Osteoblast (primary cell): ENCODE data around the gene TACC2. TPM values are rescaled to one million over a fixed set of nuclear protein-coding genes. Genes with fewer than 3 reads are reported as not detected.

Source experiments
- DNase-seq: peaks from one replicate; pipeline ENCODE4 v3.0.0; 2011; ENCODE audit warnings: low spot score, mixed read lengths; ENCODE audit not compliant: insufficient read length; ENCODE audit errors: missing footprints
- H2AFZ ChIP-seq: 2 replicates; pipeline ENCODE4 v1.6.0; 2011; ENCODE audit warnings: mild to moderate bottlenecking, low read length
- H3K27ac ChIP-seq: 2 replicates; pipeline ENCODE4 v1.5.1; 2011; ENCODE audit warnings: mild to moderate bottlenecking, low read depth, low read length, moderate library complexity
- H3K27me3 ChIP-seq: 2 replicates; pipeline ENCODE4 v1.6.0; 2012; ENCODE audit warnings: mild to moderate bottlenecking, control low read depth, inconsistent platforms, low read length, moderate library complexity; ENCODE audit not compliant: insufficient read depth
- H3K36me3 ChIP-seq: 2 replicates; pipeline ENCODE4 v1.5.1; 2011; ENCODE audit warnings: mild to moderate bottlenecking, low read length, control low read depth, moderate library complexity; ENCODE audit not compliant: insufficient read depth
- H3K4me1 ChIP-seq: 2 replicates; pipeline ENCODE4 v1.5.1; 2011; ENCODE audit warnings: mild to moderate bottlenecking, low read length, control low read depth, moderate library complexity; ENCODE audit not compliant: insufficient read depth
- H3K4me2 ChIP-seq: 2 replicates; pipeline ENCODE4 v1.6.0; 2011; ENCODE audit warnings: mild to moderate bottlenecking, low read length; ENCODE audit not compliant: insufficient read depth
- H3K4me3 ChIP-seq: fragments of 200-600 bp; sonication (generic); 3 replicates; pipeline ENCODE4 v1.5.1; 2012; ENCODE audit warnings: mild to moderate bottlenecking, low read length, inconsistent platforms; ENCODE audit not compliant: insufficient read depth
- H3K79me2 ChIP-seq: 2 replicates; pipeline ENCODE4 v1.6.0; 2012; ENCODE audit warnings: mild to moderate bottlenecking, low read length, control low read depth, inconsistent platforms; ENCODE audit not compliant: insufficient read depth
- H3K9me3 ChIP-seq: 2 replicates; pipeline ENCODE4 v1.5.1; 2011; ENCODE audit warnings: low read depth, low read length, control low read depth
- H4K20me1 ChIP-seq: 2 replicates; pipeline ENCODE4 v1.6.0; 2012; ENCODE audit warnings: mild to moderate bottlenecking, low read length, control low read depth; ENCODE audit not compliant: insufficient read depth
- CTCF ChIP-seq: IDR thresholded peaks from 2 replicates; pipeline ENCODE4 v1.5.1; 2011; ENCODE audit warnings: mild to moderate bottlenecking, low read depth, low read length, moderate library complexity; ENCODE audit errors: extremely low read depth
- total RNA-seq: library from RNA; depleted of rRNA; stranded (reverse); fragments of >200 nt; gene quantifications from 2 replicates; pipeline ENCODE4 v1.2.3, GENCODE V29; 2012

TACC2 gene
- total RNA-seq, 1 donor = 5.8 TPM

- H3K4me2 ChIP-seq = no peak overlapping the region
- no peak overlapping the region for H3K4me3 ChIP-seq
- H3K36me3 ChIP-seq = no peaks in the 10 kb centered on the region
- H3K27me3 ChIP-seq = peaks cover 39% of the 10 kb centered on the region
- no peaks in the 10 kb centered on the region for H4K20me1 ChIP-seq
- H3K4me1 ChIP-seq = no peaks in the 10 kb centered on the region
- H2AFZ ChIP-seq = no peak overlapping the region
- no peaks in the 10 kb centered on the region for H3K79me2 ChIP-seq
- DNase-seq = no peak
- no peak overlapping the region for H3K27ac ChIP-seq
- TF ChIP-seq CTCF = no peak
- H3K9me3 ChIP-seq = no peaks in the 10 kb centered on the region
These were observed 29.5 kb downstream of the TACC2 start for GRCh38 chr10:122018491-122018890.

- Histone ChIP-seq H3K4me2 (no peak overlapping the region), H3K79me2 (no peaks in the 10 kb centered on the region), H3K27me3 (peaks cover 39% of the 10 kb centered on the region), H3K9me3 (no peaks in the 10 kb centered on the region), H2AFZ (no peak overlapping the region), H3K36me3 (no peaks in the 10 kb centered on the region), H3K4me1 (no peaks in the 10 kb centered on the region), H3K27ac (no peak overlapping the region), H4K20me1 (no peaks in the 10 kb centered on the region), H3K4me3 (no peak overlapping the region)
- no peak for DNase-seq
- no peak for TF ChIP-seq CTCF
These were observed 30.0 kb downstream of the TACC2 start for GRCh38 chr10:122018951-122019413.

GRCh38 chr10:122019414-122019975 is 30.5 kb downstream of the TACC2 start:
- no peaks in the 10 kb centered on the region for H3K4me1 ChIP-seq
- TF ChIP-seq CTCF = no peak
- peaks cover 39% of the 10 kb centered on the region for H3K27me3 ChIP-seq
- no peak overlapping the region for H2AFZ ChIP-seq
- no peaks in the 10 kb centered on the region for H3K79me2 ChIP-seq
- no peaks in the 10 kb centered on the region for H4K20me1 ChIP-seq
- no peak overlapping the region for H3K4me2 ChIP-seq
- no peak overlapping the region for H3K27ac ChIP-seq
- H3K36me3 ChIP-seq = no peaks in the 10 kb centered on the region
- H3K9me3 ChIP-seq = no peaks in the 10 kb centered on the region
- no peak for DNase-seq
- H3K4me3 ChIP-seq = no peak overlapping the region

- DNase-seq = no peak
- Histone ChIP-seq H3K9me3 (no peaks in the 10 kb centered on the region), H2AFZ (no peak overlapping the region), H3K4me3 (no peak overlapping the region), H3K4me2 (no peak overlapping the region), H3K27ac (no peak overlapping the region), H3K79me2 (no peaks in the 10 kb centered on the region), H3K4me1 (no peaks in the 10 kb centered on the region), H4K20me1 (no peaks in the 10 kb centered on the region), H3K27me3 (peaks cover 39% of the 10 kb centered on the region), H3K36me3 (no peaks in the 10 kb centered on the region)
- TF ChIP-seq CTCF = no peak
These were observed 31.3 kb downstream of the TACC2 start for GRCh38 chr10:122020226-122020625.
